ENCODE measurements around the gene UNC80. TPM values are rescaled to one million over a fixed set of nuclear protein-coding genes. Genes with fewer than 3 reads are reported as not detected.

The UNC80 gene
- total and polyA plus RNA-seq, 2 of the 4 experiments (the other 2 are of a cell fraction): not detected

GRCh38 chr2:209911486-209911885 is 139.9 kb downstream of the UNC80 start:
- no peak overlapping the region for H3K9ac ChIP-seq (ENCODE audit: low read depth, low read length)
- no peak overlapping the region for H2AK5ac ChIP-seq (ENCODE audit: low read depth, low read length)
- H4K20me1 ChIP-seq (ENCODE audit: insufficient read depth, low read length): no peaks in the 10 kb centered on the region
- no peak overlapping the region for H3K14ac ChIP-seq (replicated peaks; ENCODE audit: low read depth, low read length)
- no peak overlapping the region for H4K91ac ChIP-seq (ENCODE audit: insufficient read depth, low read depth, low read length)
- no peak for DNase-seq
- no peak overlapping the region for H4K5ac ChIP-seq (ENCODE audit: low read depth, low read length)
- no CpG with 5 or more reads among the region's 4 CpGs for WGBS, 2 experiments (ENCODE audit: extremely low coverage in 2 of 2, insufficient read length in 1 of 2)
- H2AK9ac ChIP-seq (replicated peaks; ENCODE audit: low read depth, low read length, poor library complexity): no peak overlapping the region
- no peaks in the 10 kb centered on the region for H3K4me1 ChIP-seq (ENCODE audit: control insufficient read depth, insufficient read depth, low read length)
- H3K9me3 ChIP-seq (ENCODE audit: control insufficient read depth, insufficient read depth, low read length): no peaks in the 10 kb centered on the region
- H3K56ac ChIP-seq (ENCODE audit: extremely low read depth, insufficient read depth, low read length): no peak overlapping the region
- H3K4me3 ChIP-seq (ENCODE audit: insufficient read depth, low read depth, low read length): no peak overlapping the region
- no peak overlapping the region for H4K8ac ChIP-seq (ENCODE audit: low read depth in 2 of 2, low read length in 2 of 2)
- no peak overlapping the region for H2AFZ ChIP-seq (replicated peaks; ENCODE audit: low read length, poor library complexity)
- TF ChIP-seq CEBPB (IDR thresholded peaks at IDR 0.05; ENCODE audit: low read depth, low read length) (no peak), MXI1 (IDR thresholded peaks at IDR 0.05; ENCODE audit: borderline replicate concordance, low read depth, low read length) (no peak), BHLHE40 (IDR thresholded peaks at IDR 0.05; ENCODE audit: low read depth, low read length) (no peak), USF2 (IDR thresholded peaks at IDR 0.05; ENCODE audit: low read depth, low read length) (no peak), MAFK (IDR thresholded peaks at IDR 0.05; ENCODE audit: low read depth, low read length) (no peak), POLR2A (IDR thresholded peaks at IDR 0.05; ENCODE audit: low read depth, low read length) (no peak), MAZ (IDR thresholded peaks at IDR 0.05; ENCODE audit: borderline replicate concordance, low read depth, low read length) (no peak), ELK1 (IDR thresholded peaks at IDR 0.05; ENCODE audit: borderline replicate concordance, low read depth, low read length) (no peak), RAD21 (IDR thresholded peaks at IDR 0.05; ENCODE audit: low read length) (no peak), RFX5 (IDR thresholded peaks at IDR 0.05; ENCODE audit: low read depth, low read length) (no peak), RCOR1 (IDR thresholded peaks at IDR 0.05; ENCODE audit: insufficient replicate concordance, low read length) (no peak)
- H3K9me1 ChIP-seq (ENCODE audit: insufficient read depth, low read length): no peaks in the 10 kb centered on the region
- no peak overlapping the region for H3K18ac ChIP-seq (ENCODE audit: low read depth, low read length)
- no peak for ATAC-seq (ENCODE audit: low read depth)
- no TSS peak for BruUV-seq (replicated peaks)
- ChIA-PET CTCF (no interaction called here), POLR2A (ENCODE audit: unreplicated experiment) (no interaction called here)
- H3K27me3 ChIP-seq (ENCODE audit: control insufficient read depth, insufficient read depth, low read length): no peaks in the 10 kb centered on the region
- no peak overlapping the region for H3K4ac ChIP-seq (ENCODE audit: low read depth, low read length)
- H3K4me2 ChIP-seq (ENCODE audit: low read depth, low read length): no peak overlapping the region
- no peak overlapping the region for H2BK20ac ChIP-seq (ENCODE audit: low read depth, low read length)
- dilution Hi-C loops (cut with HindIII; ENCODE audit: low sequenced_read_pairs, unreplicated experiment): no loop called here
- H3K27ac ChIP-seq (ENCODE audit: insufficient read depth, low read length): no peak overlapping the region
- H2BK120ac ChIP-seq (ENCODE audit: low read depth, low read length): no peak overlapping the region
- no peak overlapping the region for H2BK5ac ChIP-seq (ENCODE audit: low read depth, low read length, poor library complexity, severe bottlenecking)
- H2BK15ac ChIP-seq (ENCODE audit: low read depth, low read length): no peak overlapping the region
- no peaks in the 10 kb centered on the region for H3K36me3 ChIP-seq (ENCODE audit: control insufficient read depth, insufficient read depth, low read length)
- no peak overlapping the region for H3K23ac ChIP-seq (ENCODE audit: low read depth, low read length)
- in situ Hi-C loops (cut with MboI; ENCODE audit: low sequenced_read_pairs): no loop called here
- intact Hi-C loops (cut with micrococcal nuclease): no loop called here
- H3K79me1 ChIP-seq (ENCODE audit: low read depth in 1 of 2, low read length in 2 of 2): no peaks in the 10 kb centered on the region

All from IMR-90 (cell line).